Parathyroid adenoma (tissue), 2 donors: ENCODE measurements around the gene FXYD2.
"Not testable (repeated sequence)": the region's sequence is repeated elsewhere in the genome, so short reads cannot be mapped to it uniquely, and the experiment has no call there.

Experiments used
- H2AFZ ChIP-seq: fragments of 300-600 bp; sonication (generic); one replicate; pipeline ENCODE4 v1.7.0; 2017; ENCODE audit warnings: antibody characterized with exemption, mild to moderate bottlenecking
- H3K27ac ChIP-seq: fragments of 300-600 bp; sonication (generic); one replicate; pipeline ENCODE4 v1.7.0; 2017
- H3K27me3 ChIP-seq: fragments of 300-600 bp; sonication (generic); one replicate; pipeline ENCODE4 v1.7.0; 2017; ENCODE audit warnings: low read length; ENCODE audit not compliant: control insufficient read depth, insufficient read depth
- H3K36me3 ChIP-seq: fragments of 300-600 bp; sonication (generic); one replicate; pipeline ENCODE4 v1.7.0; 2017; ENCODE audit warnings: low read length; ENCODE audit not compliant: control insufficient read depth, insufficient read depth
- H3K4me1 ChIP-seq: fragments of 300-600 bp; sonication (generic); one replicate; pipeline ENCODE4 v1.7.0; 2017; ENCODE audit warnings: control low read depth
- H3K4me2 ChIP-seq: fragments of 300-600 bp; sonication (generic); one replicate; pipeline ENCODE4 v1.7.0; 2017; ENCODE audit warnings: low read length
- H3K4me3 ChIP-seq: fragments of 300-600 bp; sonication (generic); one replicate; pipeline ENCODE4 v1.7.0; 2017; ENCODE audit warnings: low read depth, low read length
- H3K79me2 ChIP-seq: fragments of 300-600 bp; sonication (generic); one replicate; pipeline ENCODE4 v1.7.0; 2017; ENCODE audit warnings: control low read depth
- H3K9ac ChIP-seq: fragments of 300-600 bp; sonication (generic); one replicate; pipeline ENCODE4 v1.7.0; 2017; ENCODE audit warnings: mild to moderate bottlenecking
- H3K9me3 ChIP-seq: fragments of 300-600 bp; sonication (generic); one replicate; pipeline ENCODE4 v1.7.0; 2017; ENCODE audit warnings: low read length; ENCODE audit not compliant: control insufficient read depth
- CTCF ChIP-seq: fragments of 300-600 bp; sonication (generic); IDR thresholded peaks from one replicate; pipeline ENCODE4 v1.7.0; 2017; ENCODE audit warnings: antibody characterized with exemption, mild to moderate bottlenecking
- donor health status: primary hyperparathyroidism.

Gene FXYD2

GRCh38 chr11:117814766-117815261 lies 9.7 kb downstream of the FXYD2 start:
- Histone ChIP-seq H3K9me3 (no peaks in the 10 kb centered on the region), H3K36me3 (no peaks in the 10 kb centered on the region), H3K4me3 (no peak overlapping the region), H3K9ac (no peak overlapping the region), H2AFZ (no peak overlapping the region), H3K4me1 (no peaks in the 10 kb centered on the region), H3K4me2 (no peak overlapping the region), H3K27me3 (no peaks in the 10 kb centered on the region), H3K27ac (no peak overlapping the region), H3K79me2 (no peaks in the 10 kb centered on the region)
- no peak for TF ChIP-seq CTCF

- Histone ChIP-seq H2AFZ (no peak overlapping the region), H3K36me3 (no peaks in the 10 kb centered on the region), H3K27me3 (no peaks in the 10 kb centered on the region), H3K79me2 (no peaks in the 10 kb centered on the region), H3K9me3 (no peaks in the 10 kb centered on the region), H3K9ac (no peak overlapping the region), H3K27ac (no peak overlapping the region), H3K4me2 (no peak overlapping the region), H3K4me3 (no peak overlapping the region), H3K4me1 (no peaks in the 10 kb centered on the region)
- no peak for TF ChIP-seq CTCF
Measured at GRCh38 chr11:117814204-117814765, 10.3 kb downstream of the FXYD2 start.

- H3K4me1 ChIP-seq, H3K36me3 ChIP-seq, H3K27me3 ChIP-seq, H3K79me2 ChIP-seq, H3K9ac ChIP-seq, H3K4me3 ChIP-seq, H3K27ac ChIP-seq, H3K9me3 ChIP-seq, H2AFZ ChIP-seq, H3K4me2 ChIP-seq: not testable (repeated sequence)
Measured at GRCh38 chr11:117810056-117810451, 14.5 kb downstream of the FXYD2 start.

GRCh38 chr11:117809236-117810055 lies 15.1 kb downstream of the FXYD2 start:
- H3K9me3 ChIP-seq, result no peaks in the 10 kb centered on the region
- H3K27ac ChIP-seq, result no peak overlapping the region

More at GRCh38 chr11:117809236-117810055, 15.1 kb downstream of the FXYD2 start:
- Histone ChIP-seq H3K79me2 (no peaks in the 10 kb centered on the region), H3K27me3 (no peaks in the 10 kb centered on the region), H3K9ac (no peak overlapping the region), H3K4me2 (no peak overlapping the region), H3K4me1 (no peaks in the 10 kb centered on the region), H3K36me3 (no peaks in the 10 kb centered on the region), H3K4me3 (no peak overlapping the region), H2AFZ (no peak overlapping the region)
- no peak for TF ChIP-seq CTCF
